H7 (cell line): Measurements from ENCODE around the gene RAPGEF3. TPM values are rescaled to one million over a fixed set of nuclear protein-coding genes. Genes with fewer than 3 reads are reported as not detected.

Experiments
- DNase-seq: peaks from one replicate; pipeline ENCODE4 v3.0.0; 2012
- H3K27me3 ChIP-seq: 2 replicates; pipeline ENCODE4 v1.6.0; 2011; ENCODE audit warnings: mild to moderate bottlenecking, low read length; ENCODE audit not compliant: control insufficient read depth, insufficient read depth
- H3K36me3 ChIP-seq: replicated peaks from 2 replicates; pipeline ENCODE4 v1.5.1; 2011; ENCODE audit warnings: low read length; ENCODE audit not compliant: control insufficient read depth, insufficient read depth
- H3K4me3 ChIP-seq: 2 replicates; pipeline ENCODE4 v1.5.1; 2011; ENCODE audit warnings: low read depth, mild to moderate bottlenecking, control low read depth, low read length, moderate library complexity; ENCODE audit not compliant: insufficient read depth
- total RNA-seq: library from RNA; depleted of rRNA; stranded (reverse); fragments of >200 nt; shearing (Covaris generic); gene quantifications from 2 replicates; pipeline ENCODE4 v1.2.3, GENCODE V29; 2014

The RAPGEF3 gene
- total RNA-seq, 1 experiment from 2014 or later = 10.5 TPM

DNA sequence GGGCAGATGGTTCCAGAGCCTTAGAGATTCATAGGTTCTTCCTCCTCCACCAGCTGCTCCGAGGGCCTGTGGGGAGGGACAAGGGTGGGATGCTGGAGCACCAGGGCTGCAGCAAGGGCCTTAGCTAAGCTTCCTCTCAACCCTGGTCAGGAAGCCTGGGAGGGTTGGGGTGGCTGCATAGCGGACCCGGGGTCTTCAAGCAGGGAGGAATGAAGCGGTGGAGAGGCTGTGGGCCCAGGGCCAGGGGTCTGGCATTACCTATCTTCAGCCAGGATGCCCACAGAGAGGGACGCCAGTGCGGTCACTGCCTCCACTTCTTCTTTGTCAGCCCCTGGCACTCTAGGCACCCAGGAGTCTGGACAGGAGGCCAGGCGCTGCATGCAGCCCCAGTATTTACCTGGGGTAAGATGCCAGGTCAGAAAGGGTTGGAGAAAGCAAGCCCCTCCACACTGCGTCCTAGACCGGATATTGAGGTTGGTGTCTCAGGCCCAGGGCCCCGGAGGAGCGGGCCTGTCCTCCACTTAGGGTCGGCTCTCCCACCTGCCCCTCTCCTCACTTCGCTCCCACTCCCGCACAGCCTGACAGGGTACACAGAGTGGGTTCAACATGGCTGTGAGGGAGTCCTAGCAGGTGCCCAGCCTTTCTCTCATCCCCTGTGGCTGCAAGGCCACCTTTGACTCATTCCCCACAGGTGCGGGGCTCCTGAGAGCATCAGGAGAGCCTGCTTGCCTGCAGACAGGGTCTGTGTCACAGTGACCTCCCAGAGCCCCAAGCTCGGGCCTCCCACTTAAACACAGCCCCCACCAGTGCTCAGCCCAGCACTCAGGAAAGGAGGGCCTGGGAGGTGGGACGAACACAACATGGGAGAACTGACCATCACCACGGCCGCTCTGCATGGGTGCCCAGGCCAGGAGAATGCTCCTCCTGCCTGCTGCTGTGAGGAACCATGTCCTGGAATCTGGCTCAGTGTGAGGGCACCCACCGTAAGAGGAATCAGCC lies 25.4 kb upstream of the RAPGEF3 start:
- H3K27me3 ChIP-seq = no peaks in the 10 kb centered on the region
- peaks cover 42% of the 10 kb centered on the region for H3K36me3 ChIP-seq
- no peak for DNase-seq
- H3K4me3 ChIP-seq = no peak overlapping the region

GRCh38 chr12:47783024-47783755 lies 24.5 kb upstream of the RAPGEF3 start:
- peaks cover 33% of the 10 kb centered on the region for H3K36me3 ChIP-seq

DNA sequence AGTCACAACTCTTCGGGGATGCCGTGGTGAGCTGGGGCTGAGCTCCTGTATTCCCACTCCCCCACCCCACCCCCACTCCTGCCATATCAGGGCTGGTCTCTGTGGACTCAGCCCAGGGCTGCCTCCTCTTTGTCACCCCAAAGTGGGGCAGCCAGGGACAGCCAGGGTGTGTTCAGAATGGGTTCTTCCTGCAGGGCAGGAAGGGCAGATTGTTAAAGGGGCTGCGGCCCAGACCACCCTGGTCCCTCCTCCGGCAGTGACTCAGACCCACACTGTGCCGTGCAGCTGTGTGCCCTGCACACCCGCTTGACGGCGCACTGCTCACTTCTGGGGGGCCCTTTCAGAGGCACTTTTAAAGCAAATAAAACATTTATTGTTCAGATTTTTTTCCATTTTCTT lies 23.7 kb upstream of the RAPGEF3 start:
- no peaks in the 10 kb centered on the region for H3K27me3 ChIP-seq
- peaks cover 28% of the 10 kb centered on the region for H3K36me3 ChIP-seq
- no peak for DNase-seq
- H3K4me3 ChIP-seq = no peak overlapping the region

More at GRCh38 chr12:47783024-47783755, 24.5 kb upstream of the RAPGEF3 start:
- no peak overlapping the region for H3K4me3 ChIP-seq
- H3K27me3 ChIP-seq = no peaks in the 10 kb centered on the region
- DNase-seq = no peak

GRCh38 chr12:47781479-47782371 lies 23.0 kb upstream of the RAPGEF3 start:
- Histone ChIP-seq H3K4me3 (no peak overlapping the region), H3K36me3 (peaks cover 22% of the 10 kb centered on the region), H3K27me3 (no peaks in the 10 kb centered on the region)
- DNase-seq = no peak

DNA sequence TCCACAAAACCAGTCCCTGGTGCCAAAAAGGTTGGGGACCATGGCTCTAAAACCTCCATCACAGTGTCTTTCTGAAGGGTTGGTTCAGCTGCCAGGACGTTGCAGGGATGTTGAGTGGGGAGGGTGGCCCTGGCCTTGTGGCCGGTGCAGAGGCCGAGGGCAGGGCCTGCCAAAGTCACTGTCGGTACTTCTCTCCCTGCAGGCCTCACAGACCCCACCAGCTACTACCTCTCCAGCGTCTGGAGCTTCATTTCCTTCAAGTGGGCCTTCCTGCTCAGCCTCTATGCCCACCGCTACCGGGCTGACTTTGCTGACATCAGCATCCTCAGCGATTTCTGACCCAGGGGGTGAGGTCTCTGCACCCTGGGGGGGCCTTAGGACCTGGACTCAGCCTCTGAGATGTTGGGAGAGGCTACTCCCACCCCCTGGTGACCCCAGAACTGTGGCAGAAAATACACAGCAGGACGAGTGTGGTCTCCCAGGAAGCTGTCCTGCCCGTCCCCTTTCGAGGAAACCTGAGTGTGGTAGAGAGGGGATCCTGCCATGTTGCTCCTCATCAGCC lies 21.3 kb upstream of the RAPGEF3 start:
- H3K36me3 ChIP-seq = peaks cover 8% of the 10 kb centered on the region
- H3K27me3 ChIP-seq = no peaks in the 10 kb centered on the region; the same call in 1 of the 2 replicates
- DNase-seq = peak; percentile 72
- H3K4me3 ChIP-seq = no peak overlapping the region

DNA sequence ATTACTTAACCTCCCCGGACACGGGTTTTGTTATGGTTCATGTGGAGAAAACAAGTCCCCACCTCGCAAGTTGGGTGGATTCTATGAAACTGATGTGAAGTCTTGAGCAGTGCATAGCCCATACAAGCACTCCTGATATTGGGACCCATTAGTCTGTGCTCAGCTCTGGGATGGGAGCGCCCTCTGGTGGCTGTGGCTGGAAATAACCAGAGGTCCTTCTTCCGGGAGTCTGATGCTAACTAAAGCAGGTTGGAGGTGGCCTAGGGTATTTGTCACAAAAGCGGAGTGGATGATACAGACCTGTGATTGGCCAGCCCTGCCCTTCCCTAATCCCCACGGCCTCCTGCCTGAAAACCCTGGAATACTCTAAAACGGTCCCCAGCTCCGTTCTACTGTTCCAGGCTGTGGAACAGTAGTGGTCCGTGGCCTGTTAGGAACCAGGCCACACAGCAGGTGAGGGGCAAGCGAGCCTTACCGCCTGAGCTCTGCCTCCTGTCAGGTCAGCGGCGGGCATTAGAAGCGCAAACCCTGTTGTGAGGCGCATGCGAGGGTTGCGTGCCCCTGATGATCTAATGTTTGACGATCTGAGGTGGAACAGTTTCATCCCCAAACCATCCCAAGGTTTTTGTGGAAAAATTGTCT lies 20.7 kb upstream of the RAPGEF3 start:
- DNase-seq = peak; percentile 95
- H3K4me3 ChIP-seq = no peak overlapping the region
- H3K27me3 ChIP-seq = peaks cover 3% of the 10 kb centered on the region; the same call in 1 of the 2 replicates
- H3K36me3 ChIP-seq = peaks cover 6% of the 10 kb centered on the region; the same call in 1 of the 2 replicates

DNA sequence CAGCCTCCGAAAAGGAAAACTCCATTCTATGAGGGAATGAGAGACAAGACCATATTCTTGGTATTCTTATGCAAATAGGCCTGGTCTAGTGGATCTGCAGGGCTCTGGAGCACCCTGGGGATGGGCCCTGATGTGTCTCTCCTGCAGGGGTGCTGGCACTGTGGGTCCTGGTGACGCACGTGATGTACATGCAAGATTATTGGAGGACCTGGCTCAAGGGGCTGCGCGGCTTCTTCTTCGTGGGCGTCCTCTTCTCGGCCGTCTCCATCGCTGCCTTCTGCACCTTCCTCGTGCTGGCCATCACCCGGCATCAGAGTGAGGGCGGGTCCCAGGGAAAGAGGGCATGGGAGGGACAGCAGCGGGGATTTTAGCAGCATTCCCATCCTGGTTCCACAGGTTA lies 20.2 kb upstream of the RAPGEF3 start:
- Histone ChIP-seq H3K27me3 (peaks cover 6% of the 10 kb centered on the region), H3K36me3 (peaks cover 4% of the 10 kb centered on the region; the same call in 1 of the 2 replicates), H3K4me3 (no peak overlapping the region)
- DNase-seq = peak; percentile 72

DNA sequence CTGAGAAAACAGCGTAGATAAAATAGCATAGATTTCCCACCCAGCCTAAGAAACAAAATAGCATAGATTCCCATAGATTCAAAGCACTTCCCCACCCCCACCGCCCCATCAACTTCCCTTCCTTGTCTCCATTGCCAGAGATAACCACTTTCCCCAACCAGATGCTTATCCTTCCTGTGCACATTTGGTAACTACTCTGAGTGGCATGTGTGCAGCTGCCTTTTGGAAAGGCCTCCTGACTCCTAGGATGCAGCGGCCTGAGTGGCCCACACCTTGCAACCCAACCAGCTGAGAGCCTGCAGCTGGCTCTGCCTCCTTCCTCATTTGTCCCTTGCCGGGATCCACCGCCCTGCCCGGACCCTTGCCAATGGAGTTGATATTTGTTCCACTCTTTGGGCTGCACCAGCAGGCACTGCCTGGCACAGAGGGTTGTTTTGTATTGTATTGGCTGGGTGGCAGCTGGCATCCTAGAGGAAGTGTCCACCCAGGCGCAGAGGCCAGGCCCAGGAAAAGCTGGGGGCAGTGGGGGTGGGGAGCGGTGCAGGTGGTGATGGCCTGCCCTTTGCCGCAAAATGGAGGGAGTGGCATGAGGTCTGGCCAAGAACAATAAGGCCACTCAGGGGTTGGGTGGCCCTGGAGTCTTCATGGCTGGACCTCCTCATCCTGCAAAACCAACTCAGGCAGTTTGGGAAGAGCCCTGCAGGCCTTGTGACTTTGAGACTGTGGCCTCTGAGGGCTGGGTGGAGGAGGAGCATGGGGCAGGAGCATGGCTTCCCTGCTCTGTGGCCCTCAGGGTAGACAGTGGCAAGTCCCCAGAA lies 19.3 kb upstream of the RAPGEF3 start:
- Histone ChIP-seq H3K4me3 (no peak overlapping the region), H3K27me3 (peaks cover 11% of the 10 kb centered on the region), H3K36me3 (0 out of 2 replicates have a peak, but pooled peaks cover under 1% of the 10 kb centered on the region)
- no peak for DNase-seq

DNA sequence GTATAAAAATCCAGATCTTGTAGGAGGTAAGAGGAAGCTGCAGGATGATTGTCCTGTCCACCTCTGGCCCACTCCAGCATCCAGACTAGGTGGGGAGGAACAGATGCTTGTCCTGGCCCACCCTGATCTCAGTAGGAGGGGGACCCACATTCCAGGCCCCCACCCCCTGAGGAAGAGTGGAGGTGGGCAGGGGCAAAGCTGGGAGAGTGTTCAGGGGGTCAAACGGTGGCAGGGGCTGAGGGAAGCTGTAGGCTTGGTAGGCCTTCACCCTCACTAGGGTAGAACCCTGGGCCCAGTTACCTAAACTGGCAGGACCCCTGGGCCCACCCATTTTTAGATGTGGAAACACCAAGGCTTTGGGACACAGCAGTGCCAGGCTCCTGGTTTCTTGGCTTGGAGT lies 18.5 kb upstream of the RAPGEF3 start:
- DNase-seq = no peak
- H3K27me3 ChIP-seq = peaks cover 11% of the 10 kb centered on the region
- H3K4me3 ChIP-seq = no peak overlapping the region
- no peaks in the 10 kb centered on the region for H3K36me3 ChIP-seq

- Histone ChIP-seq H3K4me3 (no peak overlapping the region), H3K27me3 (peaks cover 11% of the 10 kb centered on the region)
- no peak for DNase-seq
Observed at GRCh38 chr12:47776471-47777143, 17.9 kb upstream of the RAPGEF3 start.

DNA sequence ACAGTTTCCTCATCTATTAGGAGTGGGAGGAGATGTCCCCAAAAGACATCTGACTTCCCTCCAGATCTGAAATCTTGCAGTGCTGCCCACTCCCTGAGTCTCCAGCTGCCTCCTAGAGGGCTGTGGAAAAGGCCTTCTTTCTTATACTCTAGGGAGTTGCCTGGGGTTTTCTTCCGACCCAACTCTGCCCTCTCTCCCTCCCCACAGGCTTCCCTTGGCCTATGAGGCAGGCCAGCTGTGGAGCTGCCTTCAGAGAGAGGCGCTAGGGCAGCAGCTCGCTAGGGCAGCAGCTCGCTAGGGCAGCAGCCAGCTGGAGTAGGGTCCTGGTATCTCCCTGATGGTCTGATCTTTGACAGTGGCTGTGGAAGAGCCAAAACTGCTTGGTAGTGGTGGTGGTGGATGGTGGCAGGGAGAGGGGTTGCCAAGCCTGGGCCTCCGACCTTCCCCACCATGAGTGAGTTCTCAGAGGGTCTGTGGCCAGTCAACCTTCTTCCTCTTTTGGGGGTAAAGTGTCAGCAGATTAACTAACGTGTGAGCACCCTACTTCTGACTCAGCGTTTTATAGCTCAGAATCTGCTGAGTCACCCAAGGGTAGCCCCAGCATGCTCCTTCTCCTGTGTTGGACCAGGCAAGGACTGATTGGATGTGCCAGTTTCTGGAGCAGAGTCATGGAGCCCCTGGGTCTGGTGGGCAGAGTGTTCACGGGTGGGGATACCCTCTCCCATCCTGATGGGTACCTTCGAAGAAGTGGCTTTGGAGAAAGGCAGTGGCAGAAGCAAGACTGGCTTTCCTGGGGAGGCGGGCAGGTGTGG lies 16.6 kb upstream of the RAPGEF3 start:
- peaks cover 11% of the 10 kb centered on the region for H3K27me3 ChIP-seq
- H3K4me3 ChIP-seq = no peak overlapping the region
- no peak for DNase-seq
- H3K36me3 ChIP-seq = no peaks in the 10 kb centered on the region

More at GRCh38 chr12:47776471-47777143, 17.9 kb upstream of the RAPGEF3 start:
- H3K36me3 ChIP-seq = no peaks in the 10 kb centered on the region

DNA sequence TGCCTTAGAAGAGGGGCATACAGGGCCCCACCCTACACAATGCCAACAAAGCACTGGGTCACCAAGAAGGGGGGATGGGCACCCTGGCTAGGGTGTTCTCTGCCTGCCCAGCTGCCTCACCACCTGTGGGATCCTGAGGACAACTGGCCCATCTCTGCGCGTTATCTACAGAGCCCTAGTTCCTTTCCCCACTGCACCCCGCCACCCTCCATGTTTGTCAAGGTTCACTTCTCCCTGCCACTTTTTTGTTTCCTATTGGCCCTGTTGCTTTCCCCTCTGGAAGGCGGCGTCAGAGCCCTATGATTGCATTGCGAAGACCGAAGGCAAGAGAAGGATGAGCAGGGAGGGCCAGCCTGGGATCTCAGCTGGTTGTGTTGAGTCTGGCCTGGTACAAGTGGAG lies 16.0 kb upstream of the RAPGEF3 start:
- H3K4me3 ChIP-seq = no peak overlapping the region

More for the DNA sequence above, 16.0 kb upstream of the RAPGEF3 start:
- Histone ChIP-seq H3K36me3 (no peaks in the 10 kb centered on the region), H3K27me3 (peaks cover 11% of the 10 kb centered on the region)
- no peak for DNase-seq
